Ovary (tissue), 9 donors: ENCODE data around the gene FAM117A. TPM values are rescaled to one million over a fixed set of nuclear protein-coding genes. Genes with fewer than 3 reads are reported as not detected.

Source experiments
- DNase-seq, 5 donors: peaks; one replicate each; pipeline ENCODE4 v3.0.0-alpha.2; 2019 to 2020
- H3K27ac ChIP-seq, 2 donors: fragments of 200-600 bp; one replicate each; pipeline versions ENCODE4 v1.5.1 to v1.8.0; 2019 to 2022
- H3K27me3 ChIP-seq: fragments of 200-600 bp; one replicate; pipeline ENCODE4 v1.8.0; 2022
- H3K36me3 ChIP-seq: fragments of 200-600 bp; sonication (generic); one replicate; pipeline ENCODE4 v1.5.1; 2019
- H3K4me1 ChIP-seq: one replicate; pipeline ENCODE4 v1.8.1; 2013; ENCODE audit warnings: mild to moderate bottlenecking, moderate library complexity; ENCODE audit not compliant: insufficient read depth
- H3K4me3 ChIP-seq: fragments of 200-600 bp; sonication (generic); one replicate; pipeline ENCODE4 v1.5.1; 2017
- H3K9me3 ChIP-seq, 2 donors: fragments of 200-600 bp in 1 of 2; sonication (generic) in 1 of 2; one replicate each; pipeline versions ENCODE4 v1.5.1 to v1.8.1; 2013 to 2019; ENCODE audit warnings: mild to moderate bottlenecking in 1 of 2, moderate library complexity in 1 of 2
- EP300 ChIP-seq: sonication (generic); formaldehyde crosslinking; IDR thresholded peaks from one replicate; pipeline ENCODE4 v1.6.1; 2017; ENCODE audit warnings: antibody characterized with exemption
- POLR2A ChIP-seq: fragments of 450-650 bp; IDR thresholded peaks from one replicate; pipeline ENCODE4 v1.6.1; 2017; ENCODE audit warnings: antibody characterized with exemption, mild to moderate bottlenecking, moderate library complexity
- WGBS, 3 donors: extraction: QIAGEN DNeasy Blood & Tissue Kit in 1 of 3; methylation state at CpG; one replicate each; pipeline versions ENCODE4 v1.1.5 to v1.1.7; 2013 to 2017; 5-methylcytosine and 5-hydroxymethylcytosine counted together
- intact Hi-C, 4 donors: fragments of 100-400 bp; cut with DNase I; formaldehyde crosslinking; loops; one replicate each; pipeline versions ENCODE4 v1.11.0 to v1.15.1; 2022 to 2023
- polyA plus RNA-seq, 2 donors: library from polyadenylated mRNA; stranded (reverse); fragments of 200-250 nt in 1 of 2; fragments of 350-450 nt in 1 of 2; fragmentation: Illumina TruSeq in 1 of 2; extraction: RNeasy Lipid Tissue Mini Kit (QIAGEN cat#74804) in 1 of 2; gene quantifications; one replicate each; pipeline ENCODE4 v1.2.3, GENCODE V29; 2013 to 2014
- total RNA-seq, 7 donors: library from RNA; depleted of rRNA in 2 of 7; stranded (reverse); fragments of >200 nt in 2 of 7; fragmentation: NEBNext Ultra II Directional in 3 of 7; extraction: Animal tissue kit (Norgen Biotek cat#: 25700) in 3 of 7; gene quantifications; one replicate each; pipeline versions ENCODE4 v1.1.0 to v1.2.4, GENCODE V29; 2016 to 2023
- TF ChIP-seq, protein P1 (sequence below), 3 donors: fragments of 450-650 bp in 2 of 3; fragments of 200-600 bp in 1 of 3; IDR thresholded peaks; one replicate each; pipeline versions ENCODE4 v1.5.1 to v1.8.0; 2016 to 2022; ENCODE audit warnings: antibody characterized with exemption in 3 of 3, mild to moderate bottlenecking in 1 of 3
- donor health status: DM: no; HTN: no; CAD: no; lungs with moderate emphysema.
- donor health status: DM: no; HTN: no; CAD: no.
- donor health status: Bipolar disorder and iron deficiency.
- donor health status: DM: yes; HTN: yes; CAD: no.
- donor health status: DM: no; HTN: no; CAD: no.
- donor health status: DM: yes; HTN: yes; CAD: no.

The FAM117A gene
- total and polyA plus RNA-seq, 9 donors, result 15.0 to 30.4 (median 19.0) TPM

DNA sequence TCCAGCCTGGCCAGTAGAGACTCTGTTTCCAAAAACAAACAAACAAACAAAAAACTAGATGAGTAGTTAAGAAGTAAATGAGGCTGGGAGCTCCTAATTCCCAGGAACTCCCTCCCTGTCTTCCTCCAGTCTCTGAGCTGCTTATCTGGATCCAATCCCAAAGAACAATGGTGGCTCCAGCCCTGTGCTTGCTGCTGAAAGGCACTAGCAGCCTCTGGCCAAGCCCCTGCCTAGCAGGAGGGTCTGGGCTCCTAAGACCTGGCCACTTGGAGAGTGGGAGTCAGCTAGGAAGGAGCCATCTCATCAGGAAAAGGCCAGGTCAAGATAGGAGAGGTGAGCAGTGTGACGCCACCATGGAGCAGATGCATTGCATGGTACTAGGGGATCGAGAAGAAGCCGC, 41.9 kb downstream of the FAM117A start:
- H3K9me3 ChIP-seq, result no peaks in the 10 kb centered on the region
- peaks cover 12% of the 10 kb centered on the region for H3K4me1 ChIP-seq
- peak overlapping the region; percentile 50 to 71 for H3K27ac ChIP-seq
- H3K27me3 ChIP-seq, result no peaks in the 10 kb centered on the region
- TF ChIP-seq, protein P1, sequence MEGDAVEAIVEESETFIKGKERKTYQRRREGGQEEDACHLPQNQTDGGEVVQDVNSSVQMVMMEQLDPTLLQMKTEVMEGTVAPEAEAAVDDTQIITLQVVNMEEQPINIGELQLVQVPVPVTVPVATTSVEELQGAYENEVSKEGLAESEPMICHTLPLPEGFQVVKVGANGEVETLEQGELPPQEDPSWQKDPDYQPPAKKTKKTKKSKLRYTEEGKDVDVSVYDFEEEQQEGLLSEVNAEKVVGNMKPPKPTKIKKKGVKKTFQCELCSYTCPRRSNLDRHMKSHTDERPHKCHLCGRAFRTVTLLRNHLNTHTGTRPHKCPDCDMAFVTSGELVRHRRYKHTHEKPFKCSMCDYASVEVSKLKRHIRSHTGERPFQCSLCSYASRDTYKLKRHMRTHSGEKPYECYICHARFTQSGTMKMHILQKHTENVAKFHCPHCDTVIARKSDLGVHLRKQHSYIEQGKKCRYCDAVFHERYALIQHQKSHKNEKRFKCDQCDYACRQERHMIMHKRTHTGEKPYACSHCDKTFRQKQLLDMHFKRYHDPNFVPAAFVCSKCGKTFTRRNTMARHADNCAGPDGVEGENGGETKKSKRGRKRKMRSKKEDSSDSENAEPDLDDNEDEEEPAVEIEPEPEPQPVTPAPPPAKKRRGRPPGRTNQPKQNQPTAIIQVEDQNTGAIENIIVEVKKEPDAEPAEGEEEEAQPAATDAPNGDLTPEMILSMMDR (IDR thresholded peaks at IDR 0.05), result no peak
- TF ChIP-seq POLR2A, result no peak
- no peak for TF ChIP-seq EP300
- H3K4me3 ChIP-seq, result no peak overlapping the region
- intact Hi-C loops, result loop anchor here in 1 of 4 donors (10.0 kb wide), 1 partner anchor 53 kb away; no protein-coding TSS in a partner anchor
- whole genome bisulfite sequencing, 3 donors, result 91 to 95% (median 95%) methylated on average over 3 of the region's 3 CpGs
- DNase-seq, result no peak
- no peaks in the 10 kb centered on the region for H3K36me3 ChIP-seq

DNA sequence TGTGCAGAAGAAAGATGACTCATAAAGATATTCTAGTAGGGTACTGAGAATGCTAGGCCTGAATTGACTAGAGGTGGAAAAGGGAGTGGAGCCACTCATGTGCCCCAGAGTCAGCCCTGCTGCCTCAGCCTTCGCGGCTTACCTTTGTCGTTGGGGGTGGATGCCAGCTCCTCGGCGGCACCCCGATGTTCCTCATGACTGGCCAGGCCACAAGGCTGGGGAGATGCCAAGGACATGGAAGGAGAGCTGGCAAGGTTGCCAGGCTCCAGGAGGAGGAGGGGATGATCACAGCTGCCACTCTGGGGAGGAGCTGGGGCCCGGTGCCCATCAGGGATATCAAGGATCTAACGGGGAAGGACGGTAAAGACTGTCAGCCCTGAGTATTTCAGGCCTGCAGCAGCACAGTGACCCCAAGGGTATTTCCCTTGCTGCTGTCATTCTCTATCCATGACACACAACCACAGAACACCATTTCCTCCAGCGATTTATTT, 46.5 kb downstream of the FAM117A start:
- Histone ChIP-seq H3K4me1 (peaks cover under 1% of the 10 kb centered on the region), H3K4me3 (no peak overlapping the region), H3K27ac (no peak overlapping the region), H3K36me3 (no peaks in the 10 kb centered on the region), H3K9me3 (no peaks in the 10 kb centered on the region), H3K27me3 (no peaks in the 10 kb centered on the region)
- 84 to 93% (median 84%) methylated on average over 10 of the region's 10 CpGs for WGBS, 3 donors
- TF ChIP-seq POLR2A (no peak), EP300 (no peak)
- TF ChIP-seq, protein P1 (IDR thresholded peaks at IDR 0.05), result no peak
- intact Hi-C loops, result no loop called here
- no peak for DNase-seq

DNA sequence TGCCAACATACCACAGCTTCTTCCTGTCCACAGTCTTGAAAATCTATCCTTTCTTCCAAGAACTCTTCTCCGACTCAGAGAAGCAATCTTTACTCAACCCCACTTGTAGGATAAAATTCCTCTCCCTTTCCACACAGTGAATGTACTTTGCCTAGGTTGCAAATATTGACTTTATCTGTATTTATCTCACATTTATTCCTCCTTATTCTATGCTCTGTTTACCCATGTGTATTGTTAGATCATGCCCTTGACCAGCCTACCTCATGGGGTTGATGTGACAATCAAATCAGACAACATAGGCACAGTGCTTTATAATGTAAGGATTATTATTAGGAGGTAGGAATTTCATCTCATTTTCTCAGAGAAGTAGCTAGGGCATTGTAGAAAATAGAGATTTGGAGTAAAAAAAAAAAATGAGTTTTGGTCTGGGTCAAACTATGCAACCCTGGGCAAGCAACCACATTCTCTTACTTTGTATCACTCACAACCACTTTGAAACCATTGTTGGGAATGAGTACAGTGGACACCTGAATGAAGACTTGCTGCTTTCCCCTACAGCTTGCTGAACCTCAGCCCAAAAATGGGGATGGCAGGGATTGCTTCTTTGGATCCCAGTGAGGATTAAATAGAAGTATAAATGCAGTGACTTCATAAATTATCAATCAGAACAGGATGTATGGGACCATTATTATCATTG, 47.1 kb downstream of the FAM117A start:
- H3K4me1 ChIP-seq, result no peaks in the 10 kb centered on the region
- H3K9me3 ChIP-seq, result no peaks in the 10 kb centered on the region
- TF ChIP-seq, protein P1 (IDR thresholded peaks at IDR 0.05), result no peak
- no peak for TF ChIP-seq POLR2A
- no peak for TF ChIP-seq EP300
- no peak overlapping the region for H3K27ac ChIP-seq
- WGBS, 3 donors, result 91 to 96% (median 91%) methylated on average over 1 of the region's 1 CpG
- no peak for DNase-seq
- intact Hi-C loops, result no loop called here
- H3K27me3 ChIP-seq, result no peaks in the 10 kb centered on the region
- no peak overlapping the region for H3K4me3 ChIP-seq
- no peaks in the 10 kb centered on the region for H3K36me3 ChIP-seq

DNA sequence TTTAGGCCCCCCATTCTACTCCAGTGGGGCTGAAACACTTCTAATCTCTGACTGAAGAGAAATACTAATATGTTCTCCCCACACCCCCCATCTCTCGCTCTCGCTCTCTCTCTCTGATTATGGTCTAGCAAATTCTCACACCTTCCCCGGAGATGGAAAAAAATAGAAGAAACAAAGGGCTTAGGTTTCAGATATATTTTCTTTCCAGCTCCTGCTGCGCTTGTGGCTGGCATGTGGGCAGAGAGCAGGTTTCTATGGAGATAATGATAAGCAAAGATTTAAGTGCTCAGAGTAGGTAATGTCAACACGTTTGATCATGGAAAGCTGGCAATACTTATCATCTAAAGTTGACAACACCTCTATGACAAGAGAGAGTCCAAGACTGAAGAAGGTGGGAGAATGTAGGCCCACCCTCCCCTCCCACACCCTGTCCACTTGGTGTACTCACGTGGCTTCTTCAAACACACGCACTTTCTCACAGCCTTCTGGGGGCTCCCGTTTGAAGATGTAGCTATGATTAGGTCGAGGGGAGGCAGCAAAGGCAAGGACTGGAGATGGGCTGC, 48.1 kb downstream of the FAM117A start:
- no peak overlapping the region for H3K27ac ChIP-seq

More for the DNA sequence above, 48.1 kb downstream of the FAM117A start:
- Histone ChIP-seq H3K4me1 (no peaks in the 10 kb centered on the region), H3K27me3 (no peaks in the 10 kb centered on the region), H3K36me3 (no peaks in the 10 kb centered on the region), H3K4me3 (no peak overlapping the region), H3K9me3 (no peaks in the 10 kb centered on the region)
- TF ChIP-seq, protein P1 (IDR thresholded peaks at IDR 0.05), result no peak
- TF ChIP-seq POLR2A, result no peak
- no peak for TF ChIP-seq EP300
- 55 to 64% (median 56%) methylated on average over 9 of the region's 9 CpGs for WGBS, 3 donors
- intact Hi-C loops, result no loop called here
- DNase-seq, result no peak
